Activated T-cell treated with anti-CD3 and anti-CD28 coated beads, Interleukin-2, amount 50 U/mL, for 4 hours (primary cell): ENCODE data around the gene APC. TPM values are rescaled to one million over a fixed set of nuclear protein-coding genes. Genes with fewer than 3 reads are reported as not detected.
A peak's percentile ranks its signal among the peaks of the same experiment; 100 is the strongest.
"Not testable (repeated sequence)": the region's sequence is repeated elsewhere in the genome, so short reads cannot be mapped to it uniquely, and the experiment has no call there.

Source experiments
- ATAC-seq, 2 donors: fragments of 200-7000 bp; cut with Tn5 transposase; one replicate each; pipeline ENCODE4 v1.10.0; 2021
- DNase-seq: peaks from one replicate; pipeline ENCODE4 v3.0.0-alpha.2; 2020
- H3K27me3 Mint-ChIP-seq: one replicate; pipeline ENCODE4 v1.8.0; 2021; ENCODE audit warnings: low read depth, mixed read lengths
- H3K36me3 Mint-ChIP-seq: one replicate; pipeline ENCODE4 v1.8.0; 2022; ENCODE audit warnings: mixed read lengths; ENCODE audit not compliant: insufficient read depth
- H3K4me1 Mint-ChIP-seq: one replicate; pipeline ENCODE4 v1.8.0; 2021; ENCODE audit warnings: low read depth, mixed read lengths
- H3K4me3 Mint-ChIP-seq: one replicate; pipeline ENCODE4 v1.8.0; 2021; ENCODE audit warnings: mild to moderate bottlenecking, moderate library complexity, mixed read lengths
- H3K9me3 Mint-ChIP-seq: one replicate; pipeline ENCODE4 v1.8.0; 2021; ENCODE audit warnings: mixed read lengths
- total RNA-seq, 3 donors: library from RNA; stranded (reverse); gene quantifications; one replicate each; pipeline ENCODE4 v1.2.1, GENCODE V29; 2021

APC gene
- total RNA-seq, 3 donors from 2014 or later, result 18.8 to 19.9 (median 19.7) TPM

- DNase-seq (no peak), ATAC-seq (no peak)
- H3K36me3 Mint-ChIP-seq, result peaks cover 42% of the 10 kb centered on the region
- H3K27me3 Mint-ChIP-seq, result no peaks in the 10 kb centered on the region
- H3K4me1 Mint-ChIP-seq, result peaks cover 43% of the 10 kb centered on the region
- H3K4me3 Mint-ChIP-seq, result no peak overlapping the region
- no peaks in the 10 kb centered on the region for H3K9me3 Mint-ChIP-seq
These were observed 129.7 kb downstream of the APC start for GRCh38 chr5:112867411-112867810.

DNA sequence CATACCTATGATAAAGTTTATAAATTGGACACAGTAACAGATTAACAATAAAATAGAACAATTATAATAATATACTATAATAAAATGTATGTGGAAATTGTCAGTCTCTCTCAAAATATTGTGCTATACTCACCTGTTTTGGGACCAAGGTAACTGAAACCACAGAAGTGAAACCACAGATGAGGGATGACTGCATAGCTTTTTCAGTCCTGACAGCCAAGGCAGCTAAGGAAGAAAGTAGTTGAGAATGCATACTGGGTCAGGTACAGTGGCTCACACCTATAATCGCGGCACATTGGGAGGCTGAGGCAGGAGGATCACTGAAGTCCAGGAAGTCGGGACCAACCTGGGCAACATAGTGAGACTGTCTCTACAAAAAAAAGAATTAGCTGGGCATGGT lies 132.3 kb downstream of the APC start:
- DNase-seq (no peak), ATAC-seq (peak; percentile 73 to 83)
- Mint-ChIP-seq H3K4me3 (no peak overlapping the region), H3K36me3 (peaks cover 37% of the 10 kb centered on the region), H3K4me1 (peaks cover 35% of the 10 kb centered on the region), H3K9me3 (no peaks in the 10 kb centered on the region), H3K27me3 (no peaks in the 10 kb centered on the region)

GRCh38 chr5:112870966-112871365 lies 133.3 kb downstream of the APC start:
- Mint-ChIP-seq H3K36me3 (peaks cover 37% of the 10 kb centered on the region), H3K9me3 (no peaks in the 10 kb centered on the region), H3K27me3 (no peaks in the 10 kb centered on the region), H3K4me1 (peaks cover 35% of the 10 kb centered on the region), H3K4me3 (no peak overlapping the region)
- DNase-seq (no peak), ATAC-seq (no peak)

- Mint-ChIP-seq H3K4me3 (no peak overlapping the region), H3K36me3 (peaks cover 38% of the 10 kb centered on the region), H3K9me3 (no peaks in the 10 kb centered on the region), H3K27me3 (no peaks in the 10 kb centered on the region), H3K4me1 (peaks cover 41% of the 10 kb centered on the region)
- DNase-seq, result no peak
- no peak for ATAC-seq
These were observed 138.7 kb downstream of the APC start for GRCh38 chr5:112876362-112876761.

DNA sequence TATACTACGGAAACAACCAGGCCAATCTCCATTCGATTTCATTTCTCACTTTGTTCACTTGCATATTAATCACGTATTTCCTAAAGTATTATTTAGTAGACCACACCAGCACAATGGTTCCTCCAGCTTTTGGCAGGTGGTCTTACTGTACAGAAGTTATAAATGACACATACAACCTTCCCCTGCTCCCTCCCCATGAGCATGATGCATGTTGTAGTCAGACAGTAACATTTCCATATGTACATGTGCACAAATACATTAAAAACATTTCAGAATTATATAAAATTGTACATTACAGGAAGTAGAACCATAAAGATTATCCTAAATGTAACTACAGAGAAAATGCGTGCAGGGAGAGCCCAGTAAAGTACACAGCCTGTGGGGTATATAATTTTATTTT lies 140.4 kb downstream of the APC start:
- H3K4me3 Mint-ChIP-seq, result no peak overlapping the region
- no peaks in the 10 kb centered on the region for H3K9me3 Mint-ChIP-seq
- ATAC-seq, result no peak
- no peaks in the 10 kb centered on the region for H3K27me3 Mint-ChIP-seq
- H3K36me3 Mint-ChIP-seq, result peaks cover 33% of the 10 kb centered on the region
- H3K4me1 Mint-ChIP-seq, result peaks cover 38% of the 10 kb centered on the region
- DNase-seq, result no peak

DNA sequence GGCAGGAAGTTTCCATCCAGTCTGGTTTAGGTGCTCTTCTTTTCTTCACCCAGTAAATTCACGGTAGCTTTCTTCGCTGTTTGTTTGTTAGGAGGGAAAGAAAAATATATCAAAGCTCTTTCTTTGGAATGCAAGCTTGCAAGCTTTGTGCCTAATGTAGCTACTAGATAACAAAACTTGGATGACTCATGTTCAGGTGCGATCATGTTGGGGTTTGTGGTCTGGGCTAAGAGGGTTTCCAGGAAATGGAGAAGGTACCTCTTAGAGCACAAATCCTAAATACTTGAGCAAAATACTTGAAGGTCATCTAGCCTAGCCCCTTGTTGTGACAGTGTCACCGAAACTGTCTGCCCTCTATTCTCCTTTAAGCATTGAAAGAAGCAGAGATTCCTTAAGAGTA lies 141.1 kb downstream of the APC start:
- peaks cover 30% of the 10 kb centered on the region for H3K36me3 Mint-ChIP-seq

GRCh38 chr5:112880219-112880964 lies 142.7 kb downstream of the APC start:
- no peaks in the 10 kb centered on the region for H3K27me3 Mint-ChIP-seq
- H3K4me3 Mint-ChIP-seq, result no peak overlapping the region
- peaks cover 36% of the 10 kb centered on the region for H3K36me3 Mint-ChIP-seq
- no peaks in the 10 kb centered on the region for H3K9me3 Mint-ChIP-seq
- DNase-seq (no peak), ATAC-seq (no peak)
- H3K4me1 Mint-ChIP-seq, result peaks cover 34% of the 10 kb centered on the region

More for the DNA sequence above, 141.1 kb downstream of the APC start:
- Mint-ChIP-seq H3K4me3 (peak overlapping the region; percentile 4), H3K9me3 (no peaks in the 10 kb centered on the region), H3K27me3 (no peaks in the 10 kb centered on the region), H3K4me1 (peaks cover 35% of the 10 kb centered on the region)
- ATAC-seq (peak; percentile 87 to 89), DNase-seq (peak; percentile 41)

GRCh38 chr5:112883192-112883591 lies 145.5 kb downstream of the APC start:
- no peak overlapping the region for H3K4me3 Mint-ChIP-seq
- ATAC-seq (no peak), DNase-seq (no peak)
- peaks cover 44% of the 10 kb centered on the region for H3K4me1 Mint-ChIP-seq
- no peaks in the 10 kb centered on the region for H3K27me3 Mint-ChIP-seq
- H3K36me3 Mint-ChIP-seq, result peaks cover 38% of the 10 kb centered on the region
- H3K9me3 Mint-ChIP-seq, result no peaks in the 10 kb centered on the region

- no peak overlapping the region for H3K4me3 Mint-ChIP-seq
- no peak for DNase-seq
- peaks cover 42% of the 10 kb centered on the region for H3K36me3 Mint-ChIP-seq
- no peak for ATAC-seq
- H3K4me1 Mint-ChIP-seq, result peaks cover 45% of the 10 kb centered on the region
- H3K9me3 Mint-ChIP-seq, result no peaks in the 10 kb centered on the region
- no peaks in the 10 kb centered on the region for H3K27me3 Mint-ChIP-seq
These were observed 147.3 kb downstream of the APC start for GRCh38 chr5:112885001-112885400.

DNA sequence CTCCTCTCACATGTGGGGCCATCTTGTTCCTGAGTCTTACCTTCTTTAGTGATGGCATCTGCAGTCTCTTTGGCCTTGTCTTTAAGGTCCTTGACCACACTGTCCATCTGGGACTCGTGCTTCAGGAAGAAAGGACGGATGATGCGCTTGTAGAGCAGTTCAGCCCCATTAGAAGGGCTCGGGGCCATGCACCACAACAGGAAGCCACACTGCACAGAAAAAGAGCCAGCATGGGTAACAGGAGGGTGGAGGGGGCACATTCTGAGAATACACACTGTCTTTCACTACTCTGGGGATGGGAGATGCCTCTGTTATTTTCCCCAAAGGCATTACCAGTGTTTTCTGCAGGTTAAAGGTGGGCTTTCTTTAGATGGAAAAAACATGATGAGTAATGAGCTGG lies 149.3 kb downstream of the APC start:
- peak; percentile 34 to 52 for ATAC-seq
- Mint-ChIP-seq H3K4me1 (peaks cover 36% of the 10 kb centered on the region), H3K36me3 (peaks cover 36% of the 10 kb centered on the region), H3K27me3 (no peaks in the 10 kb centered on the region), H3K4me3 (peak overlapping the region; percentile 16), H3K9me3 (no peaks in the 10 kb centered on the region)
- no peak for DNase-seq

DNA sequence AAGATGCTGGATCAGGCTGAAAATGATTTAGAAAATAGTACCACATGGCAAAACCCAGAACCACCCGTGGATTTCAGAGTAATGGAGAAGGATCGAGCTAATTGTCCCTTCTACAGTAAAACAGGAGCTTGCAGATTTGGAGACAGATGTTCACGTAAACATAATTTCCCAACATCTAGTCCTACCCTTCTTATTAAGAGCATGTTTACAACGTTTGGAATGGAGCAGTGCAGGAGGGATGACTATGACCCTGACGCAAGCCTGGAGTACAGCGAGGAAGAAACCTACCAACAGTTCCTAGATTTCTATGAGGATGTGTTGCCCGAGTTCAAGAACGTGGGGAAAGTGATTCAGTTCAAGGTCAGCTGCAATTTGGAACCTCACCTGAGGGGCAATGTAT lies 154.4 kb downstream of the APC start:
- ATAC-seq, result not testable (repeated sequence)
- H3K4me1 Mint-ChIP-seq, result peaks cover 24% of the 10 kb centered on the region
- peaks cover 33% of the 10 kb centered on the region for H3K36me3 Mint-ChIP-seq

GRCh38 chr5:112892776-112893175 lies 155.1 kb downstream of the APC start:
- Mint-ChIP-seq H3K36me3 (peaks cover 36% of the 10 kb centered on the region), H3K4me3 (no peak overlapping the region), H3K4me1 (peaks cover 17% of the 10 kb centered on the region), H3K9me3 (no peaks in the 10 kb centered on the region), H3K27me3 (no peaks in the 10 kb centered on the region)
- ATAC-seq (no peak), DNase-seq (no peak)

More for the DNA sequence above, 154.4 kb downstream of the APC start:
- not testable (repeated sequence) for H3K27me3 Mint-ChIP-seq, H3K9me3 Mint-ChIP-seq, DNase-seq, H3K4me3 Mint-ChIP-seq

DNA sequence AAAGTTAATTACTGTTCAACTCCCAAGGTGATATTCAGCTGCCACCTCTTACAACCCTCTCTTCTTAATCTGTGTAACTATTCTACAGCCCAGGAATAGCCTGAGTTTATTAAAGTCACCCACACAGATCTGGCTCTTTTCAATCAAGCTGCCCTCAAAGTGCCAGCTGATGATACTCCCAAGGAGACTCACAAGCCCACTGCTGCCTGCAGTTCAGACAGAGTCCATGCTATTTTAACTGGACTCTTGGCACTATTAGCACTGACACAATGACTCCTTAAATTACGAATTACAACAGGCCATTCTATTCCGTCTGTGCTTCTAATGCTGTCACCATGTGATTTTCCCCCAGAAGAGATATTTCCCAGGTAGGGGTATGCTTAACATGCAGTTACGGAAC lies 158.0 kb downstream of the APC start:
- Mint-ChIP-seq H3K36me3 (peaks cover 33% of the 10 kb centered on the region), H3K27me3 (no peaks in the 10 kb centered on the region), H3K4me1 (peaks cover 7% of the 10 kb centered on the region), H3K9me3 (no peaks in the 10 kb centered on the region), H3K4me3 (no peak overlapping the region)
- ATAC-seq, result no peak
- no peak for DNase-seq
